ENCODE results near the gene SRSF9. TPM values are rescaled to one million over a fixed set of nuclear protein-coding genes. Genes with fewer than 3 reads are reported as not detected.
A peak's percentile ranks its signal among the peaks of the same experiment; 100 is the strongest.

The SRSF9 gene
- total RNA-seq, 1 donor from 2014 or later: 286 TPM

DNA sequence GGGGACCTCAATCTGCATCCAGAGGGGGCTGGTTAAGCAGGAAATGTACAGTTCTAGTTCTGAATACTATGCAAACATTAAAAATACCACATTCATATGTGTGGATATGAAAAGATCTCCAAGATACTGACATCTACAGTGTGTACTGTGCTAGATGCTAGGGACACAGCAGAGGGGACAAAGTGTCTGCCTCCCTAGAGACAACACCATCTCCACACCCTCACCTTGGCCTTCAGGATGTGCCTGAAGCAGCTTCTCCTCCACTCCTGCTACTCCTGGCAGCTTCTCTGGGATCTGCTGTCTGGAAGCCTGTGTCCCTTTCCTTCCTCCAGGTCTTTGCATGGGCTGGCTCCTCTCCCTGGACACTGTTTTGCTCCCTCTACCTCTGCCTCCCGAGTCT lies 10.7 kb upstream of the SRSF9 start:
- no peak for TF ChIP-seq CTCF (IDR thresholded peaks at IDR 0.05; ENCODE audit: unreplicated experiment)
- DNase-seq (ENCODE audit: low spot score, unreplicated experiment): no peak
- Mint-ChIP-seq H3K9me3 (ENCODE audit: low read depth) (no peaks in the 10 kb centered on the region), H3K27me3 (no peaks in the 10 kb centered on the region), H3K27ac (no peak overlapping the region), H3K4me1 (ENCODE audit: low read depth) (no peaks in the 10 kb centered on the region), H3K4me3 (ENCODE audit: low read depth) (no peak overlapping the region), H3K36me3 (ENCODE audit: insufficient read depth) (peaks cover 2% of the 10 kb centered on the region)

GRCh38 chr12:120479458-120479857 lies 9.9 kb upstream of the SRSF9 start:
- H3K4me3 Mint-ChIP-seq (ENCODE audit: low read depth): no peak overlapping the region
- H3K27me3 Mint-ChIP-seq: no peaks in the 10 kb centered on the region
- no peaks in the 10 kb centered on the region for H3K9me3 Mint-ChIP-seq (ENCODE audit: low read depth)
- DNase-seq (ENCODE audit: low spot score, unreplicated experiment): no peak
- H3K4me1 Mint-ChIP-seq (ENCODE audit: low read depth): no peaks in the 10 kb centered on the region
- no peak for TF ChIP-seq CTCF (IDR thresholded peaks at IDR 0.05; ENCODE audit: unreplicated experiment)
- peak overlapping the region; percentile 73 for H3K27ac Mint-ChIP-seq
- H3K36me3 Mint-ChIP-seq (ENCODE audit: insufficient read depth): peaks cover 2% of the 10 kb centered on the region

- H3K27me3 Mint-ChIP-seq: no peaks in the 10 kb centered on the region
- H3K4me1 Mint-ChIP-seq (ENCODE audit: low read depth): no peaks in the 10 kb centered on the region
- no peaks in the 10 kb centered on the region for H3K9me3 Mint-ChIP-seq (ENCODE audit: low read depth)
- peaks cover 2% of the 10 kb centered on the region for H3K36me3 Mint-ChIP-seq (ENCODE audit: insufficient read depth)
- H3K27ac Mint-ChIP-seq: no peak overlapping the region
- no peak for DNase-seq (ENCODE audit: low spot score, unreplicated experiment)
- no peak for TF ChIP-seq CTCF (IDR thresholded peaks at IDR 0.05; ENCODE audit: unreplicated experiment)
- no peak overlapping the region for H3K4me3 Mint-ChIP-seq (ENCODE audit: low read depth)
These were observed 6.1 kb upstream of the SRSF9 start for GRCh38 chr12:120475643-120476042.

GRCh38 chr12:120474616-120474960 lies 5.0 kb upstream of the SRSF9 start:
- no peaks in the 10 kb centered on the region for H3K9me3 Mint-ChIP-seq (ENCODE audit: low read depth)
- no peaks in the 10 kb centered on the region for H3K27me3 Mint-ChIP-seq
- H3K27ac Mint-ChIP-seq: no peak overlapping the region
- no peak for TF ChIP-seq CTCF (IDR thresholded peaks at IDR 0.05; ENCODE audit: unreplicated experiment)
- H3K36me3 Mint-ChIP-seq (ENCODE audit: insufficient read depth): peaks cover 3% of the 10 kb centered on the region
- peaks cover 2% of the 10 kb centered on the region for H3K4me1 Mint-ChIP-seq (ENCODE audit: low read depth)
- DNase-seq (ENCODE audit: low spot score, unreplicated experiment): no peak
- no peak overlapping the region for H3K4me3 Mint-ChIP-seq (ENCODE audit: low read depth)

GRCh38 chr12:120473807-120474615 lies 4.5 kb upstream of the SRSF9 start:
- Mint-ChIP-seq H3K4me3 (ENCODE audit: low read depth) (no peak overlapping the region), H3K27me3 (no peaks in the 10 kb centered on the region), H3K27ac (no peak overlapping the region), H3K36me3 (ENCODE audit: insufficient read depth) (peaks cover 3% of the 10 kb centered on the region), H3K9me3 (ENCODE audit: low read depth) (no peaks in the 10 kb centered on the region), H3K4me1 (ENCODE audit: low read depth) (peaks cover 2% of the 10 kb centered on the region)
- TF ChIP-seq CTCF (IDR thresholded peaks at IDR 0.05; ENCODE audit: unreplicated experiment): no peak
- DNase-seq (ENCODE audit: low spot score, unreplicated experiment): no peak
